ENCODE data around the gene PLA2G6. TPM values are rescaled to one million over a fixed set of nuclear protein-coding genes. Genes with fewer than 3 reads are reported as not detected.

PLA2G6 gene
- total and polyA plus RNA-seq, 12 donors = 6.0 to 35.1 (median 13.5) TPM

GRCh38 chr22:38107692-38108515 lies 73.7 kb downstream of the PLA2G6 start:
- DNase-seq = no peak

GRCh38 chr22:38106814-38107578 lies 74.6 kb downstream of the PLA2G6 start:
- DNase-seq (no peak), ATAC-seq (peak in 1 of 8 donors; percentile 10)
- TF ChIP-seq CTCF (IDR thresholded peaks at IDR 0.05) = no peak
- peaks cover 0 to 4% (median 0%) of the 10 kb centered on the region in 9 donors for H3K36me3 ChIP-seq
- no peaks in the 10 kb centered on the region for H3K9me3 ChIP-seq
- H3K27me3 ChIP-seq = no peaks in the 10 kb centered on the region
- peaks cover 0 to 11% (median 0%) of the 10 kb centered on the region in 9 donors for H3K4me1 ChIP-seq
- H3K4me3 ChIP-seq = no peak overlapping the region
- H3K27ac ChIP-seq = no peak overlapping the region
- WGBS, 2 donors = 67 to 82% methylated on average over 17 of the region's 17 CpGs
- intact Hi-C loops (cut with DNase I) = loop anchor here in 1 of 10 donors (10.0 kb wide), 1 partner anchor 52 kb away; the partner anchor contains the start of gene PICK1

More at GRCh38 chr22:38107692-38108515, 73.7 kb downstream of the PLA2G6 start:
- peak in 4 of 8 donors; percentile 21 to 35 (median 27) for ATAC-seq
- no peaks in the 10 kb centered on the region for H3K9me3 ChIP-seq
- no peak for TF ChIP-seq CTCF (IDR thresholded peaks at IDR 0.05)
- 79% methylated on average over 17 of the region's 17 CpGs for WGBS, 2 donors
- intact Hi-C loops (cut with DNase I) = loop anchor here in 1 of 10 donors (10.0 kb wide), 1 partner anchor 53 kb away; the partner anchor contains the start of gene PICK1
- H3K27ac ChIP-seq = no peak overlapping the region
- no peaks in the 10 kb centered on the region for H3K27me3 ChIP-seq
- peaks cover 0 to 6% (median 0%) of the 10 kb centered on the region in 9 donors for H3K36me3 ChIP-seq
- peaks cover 0 to 11% (median 0%) of the 10 kb centered on the region in 9 donors for H3K4me1 ChIP-seq
- H3K4me3 ChIP-seq = no peak overlapping the region

- Histone ChIP-seq H3K36me3 (no peaks in the 10 kb centered on the region), H3K4me3 (no peak overlapping the region), H3K27ac (no peak overlapping the region), H3K4me1 (peaks cover 0 to 11% (median 0%) of the 10 kb centered on the region in 9 donors), H3K27me3 (no peaks in the 10 kb centered on the region), H3K9me3 (no peaks in the 10 kb centered on the region)
- ATAC-seq (peak in 1 of 8 donors; percentile 44), DNase-seq (no peak)
- 75 to 77% methylated on average over 6 of the region's 6 CpGs for WGBS, 2 donors
- peak in 7 of 9 donors; percentile 22 to 40 (median 31) for TF ChIP-seq CTCF (IDR thresholded peaks at IDR 0.05)
- intact Hi-C loops (cut with DNase I) = loop anchor here in 3 of 10 donors (5.0 to 10.0 kb wide), 2 partner anchors 49 to 52 kb away; partner anchors contain the start of gene PICK1 (in 1 of the 3)
Observed at GRCh38 chr22:38104084-38104483, 77.5 kb downstream of the PLA2G6 start.

GRCh38 chr22:38103641-38104040 lies 78.0 kb downstream of the PLA2G6 start:
- no peak for TF ChIP-seq CTCF (IDR thresholded peaks at IDR 0.05)
- ATAC-seq = no peak
- intact Hi-C loops (cut with DNase I) = loop anchor here in 3 of 10 donors (5.0 to 10.0 kb wide), 2 partner anchors 49 to 51 kb away; partner anchors contain the start of gene PICK1 (in 1 of the 3)

More at GRCh38 chr22:38103641-38104040, 78.0 kb downstream of the PLA2G6 start:
- H3K36me3 ChIP-seq = no peaks in the 10 kb centered on the region
- H3K4me1 ChIP-seq = peaks cover 0 to 14% (median 0%) of the 10 kb centered on the region in 9 donors
- H3K4me3 ChIP-seq = no peak overlapping the region
- no peaks in the 10 kb centered on the region for H3K27me3 ChIP-seq
- DNase-seq = no peak
- H3K27ac ChIP-seq = no peak overlapping the region
- no peaks in the 10 kb centered on the region for H3K9me3 ChIP-seq
- WGBS, 2 donors = 68 to 85% methylated on average over 8 of the region's 8 CpGs
